DMS 273 (cell line): Measurements from ENCODE around the gene ABCB6.

Experiments used
- DNase-seq: peaks from one replicate; lab custom pipeline; 2025; ENCODE audit not compliant: unreplicated experiment; lab: John Stamatoyannopoulos, UW

Gene ABCB6

DNA sequence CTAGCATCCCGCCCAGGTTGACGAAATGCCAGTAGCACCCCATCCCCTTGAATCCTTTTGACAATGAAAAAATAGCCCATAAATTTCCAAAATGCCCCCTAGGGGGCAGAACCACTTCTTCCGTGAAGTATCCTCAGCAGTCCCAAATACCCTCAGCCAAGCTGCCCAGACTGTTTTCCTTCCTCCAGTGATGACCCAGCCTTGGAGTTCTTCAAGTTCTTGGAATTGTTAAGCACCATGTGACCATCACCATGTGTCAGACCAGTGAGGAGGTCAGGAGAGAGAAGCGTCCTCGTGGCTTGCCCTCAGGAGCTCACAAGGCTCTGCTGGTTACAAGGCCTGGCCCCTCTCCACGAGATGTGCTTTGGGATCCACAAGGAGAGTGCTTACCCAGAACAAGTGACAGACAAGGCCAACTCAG lies 47.5 kb downstream of the ABCB6 start:
- DNase-seq = peak; percentile 83

- DNase-seq = no peak
Measured at GRCh38 chr2:219169930-219170654, 48.7 kb downstream of the ABCB6 start, which contains the start of gene SLC23A3. TSS of gene SLC23A3 (minus strand) at chr2:219170029. CDS start at chr2:219169984, 45 bp downstream.

DNA sequence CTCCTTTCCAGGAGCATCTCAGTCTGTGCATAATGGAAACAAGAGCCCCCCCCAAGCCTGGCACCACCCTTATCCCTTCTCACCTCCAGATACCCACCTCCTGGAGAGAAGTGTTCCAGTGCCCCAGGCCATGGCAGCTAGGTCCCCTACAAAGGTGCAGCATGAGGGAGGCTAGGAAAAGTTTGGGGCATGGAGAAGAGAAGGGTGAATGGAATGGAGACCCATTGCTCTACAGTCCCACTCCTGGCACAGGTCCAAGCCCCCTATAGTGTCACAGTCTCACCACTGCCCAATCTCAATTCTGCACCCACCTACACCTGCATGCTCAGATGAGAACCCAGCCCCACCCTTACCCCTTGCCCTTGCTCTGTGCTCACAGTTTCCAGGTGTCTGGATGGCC lies 49.8 kb downstream of the ABCB6 start:
- DNase-seq = no peak

- no peak for DNase-seq
Measured at GRCh38 chr2:219168526-219168925, 50.2 kb downstream of the ABCB6 start.

DNA sequence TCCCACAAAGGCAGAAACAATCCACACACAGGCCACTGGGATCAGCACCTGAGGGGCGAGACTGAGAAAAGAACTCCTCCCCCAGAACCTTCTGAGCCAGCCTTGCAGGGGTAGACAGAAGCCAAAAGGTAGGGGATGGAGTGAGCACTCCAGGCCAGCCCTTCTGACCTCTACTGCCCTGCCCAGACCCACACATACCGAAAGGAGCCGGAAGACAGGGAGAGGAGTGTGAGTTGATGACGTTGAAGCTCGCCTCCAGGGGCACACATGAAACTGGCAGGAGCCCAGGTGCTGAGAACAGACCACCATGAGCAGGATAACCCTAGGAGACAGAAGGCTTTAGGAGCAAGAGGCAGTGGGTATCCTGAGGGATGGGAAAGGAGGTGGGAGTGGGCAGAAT lies 50.8 kb downstream of the ABCB6 start:
- DNase-seq = no peak

GRCh38 chr2:219165058-219165911 lies 53.5 kb downstream of the ABCB6 start:
- DNase-seq = no peak

DNA sequence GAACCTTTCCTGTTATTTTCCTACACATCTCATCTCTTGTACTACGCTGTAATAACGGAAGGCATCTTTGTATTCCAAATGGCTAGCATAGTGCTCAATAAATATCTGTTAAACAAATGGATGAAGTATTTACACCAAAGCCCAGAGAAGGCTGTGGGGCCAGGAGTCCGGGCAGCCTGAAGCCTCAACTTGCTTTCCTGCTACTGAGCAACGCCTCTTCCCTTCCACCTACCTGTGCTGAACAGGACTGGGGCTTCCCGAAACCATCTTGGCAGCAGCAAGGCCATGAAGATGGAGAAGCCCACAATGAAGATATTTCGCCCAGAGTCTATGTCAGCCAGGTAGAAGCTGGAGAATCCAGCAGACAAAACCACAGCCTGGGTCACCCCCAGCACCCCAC lies 55.6 kb downstream of the ABCB6 start:
- DNase-seq = no peak

DNA sequence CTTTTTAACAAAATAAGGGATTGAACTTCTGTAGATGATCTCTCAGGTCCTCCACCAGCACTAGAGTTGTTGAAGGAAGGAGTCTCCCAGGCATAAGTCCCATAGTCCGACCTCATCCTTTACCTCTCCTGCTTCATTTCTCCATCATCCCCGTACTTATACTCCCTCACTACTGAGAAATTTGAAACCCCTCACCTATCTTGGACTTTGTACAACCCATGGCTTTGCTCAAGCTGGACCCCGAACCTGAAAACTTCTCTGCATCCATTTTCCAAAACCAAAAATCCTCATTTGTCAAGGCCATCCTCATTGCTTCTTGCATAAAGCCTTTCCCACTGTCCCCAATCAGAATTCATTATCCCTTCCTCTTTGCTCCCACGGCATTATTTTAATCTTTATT lies 57.7 kb downstream of the ABCB6 start:
- DNase-seq = no peak

DNA sequence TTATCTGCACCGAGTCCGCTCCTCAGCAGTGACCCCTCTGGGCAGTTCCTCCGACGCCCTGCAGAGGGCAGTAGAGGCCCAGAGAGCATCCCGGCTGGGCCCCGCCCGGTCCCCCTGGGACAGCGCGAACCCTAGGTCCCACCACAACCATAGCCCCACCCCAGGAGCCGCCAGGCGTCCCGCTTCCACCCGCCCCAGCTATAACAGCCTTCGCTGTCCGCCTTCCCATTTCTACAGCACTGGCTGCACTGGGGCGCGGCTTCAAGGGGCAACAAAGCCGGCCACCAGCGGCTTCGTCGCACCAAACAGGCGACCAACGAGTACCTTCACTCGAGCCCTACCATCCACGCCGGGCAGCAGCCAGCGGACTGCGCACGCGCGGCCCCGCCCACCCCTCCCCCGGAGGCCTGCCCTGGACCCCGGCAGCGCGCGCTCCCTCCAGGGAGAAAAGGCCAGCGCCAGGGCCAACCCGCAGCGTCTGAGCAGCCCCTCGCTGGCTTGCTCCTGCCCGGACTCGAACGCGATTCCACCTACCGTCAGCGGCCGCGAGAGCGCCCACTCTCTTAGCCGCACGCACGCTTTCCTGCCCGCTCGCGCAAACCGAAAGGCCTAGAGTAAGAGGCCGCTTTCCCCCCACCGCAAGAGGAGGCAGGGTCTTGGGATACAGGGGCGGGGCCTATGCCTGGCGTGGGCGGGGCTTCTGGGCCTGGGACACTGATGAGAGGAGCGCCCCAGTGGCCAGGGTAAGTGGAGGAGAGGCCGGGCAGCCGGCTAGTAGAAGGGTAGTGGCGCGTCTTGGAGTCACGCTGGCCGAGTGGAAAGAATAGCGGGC lies 58.4 kb downstream of the ABCB6 start, which contains the start of gene NHEJ1:
Gene NHEJ1, minus strand, starts transcription at position 630 of the 832 bp plus-strand sequence. CDS start 2,453 bp downstream, outside the sequence.
- peak; percentile 96 for DNase-seq
